Measurements from ENCODE around the gene RPL13.
A peak's percentile ranks its signal among the peaks of the same experiment; 100 is the strongest.

Gene RPL13

GRCh38 chr16:89574681-89575246, 14.3 kb downstream of the RPL13 start:
- peak overlapping the region; percentile 44 for H3K4me3 ChIP-seq (ENCODE audit: control insufficient read depth, low read depth, low read length)
- no peak for DNase-seq (ENCODE audit: low read depth)
- TF ChIP-seq CTCF (IDR thresholded peaks at IDR 0.05; ENCODE audit: control insufficient read depth, insufficient read depth, low read depth, low read length, missing control alignments): peak; percentile 58

- DNase-seq (ENCODE audit: low read depth): no peak
These were observed 15.0 kb downstream of the RPL13 start, which contains the start of gene CPNE7 for GRCh38 chr16:89575247-89576152. Gene CPNE7, plus strand, starts transcription at chr16:89575758. Its CDS starts 140 bp downstream, at chr16:89575898.

GRCh38 chr16:89576153-89577054, 15.9 kb downstream of the RPL13 start:
- DNase-seq (ENCODE audit: low read depth): no peak
- TF ChIP-seq CTCF (IDR thresholded peaks at IDR 0.05; ENCODE audit: control insufficient read depth, insufficient read depth, low read depth, low read length, missing control alignments): no peak
- peak overlapping the region; percentile 41 for H3K4me3 ChIP-seq (ENCODE audit: control insufficient read depth, low read depth, low read length)

More at GRCh38 chr16:89575247-89576152, 15.0 kb downstream of the RPL13 start, which contains the start of gene CPNE7:
- no peak for TF ChIP-seq CTCF (IDR thresholded peaks at IDR 0.05; ENCODE audit: control insufficient read depth, insufficient read depth, low read depth, low read length, missing control alignments)
- peak within 1 kb of the TSS; percentile 44 for H3K4me3 ChIP-seq (ENCODE audit: control insufficient read depth, low read depth, low read length)

GRCh38 chr16:89577055-89577759, 16.7 kb downstream of the RPL13 start:
- TF ChIP-seq CTCF (IDR thresholded peaks at IDR 0.05; ENCODE audit: control insufficient read depth, insufficient read depth, low read depth, low read length, missing control alignments): no peak
- DNase-seq (ENCODE audit: low read depth): no peak
- no peak overlapping the region for H3K4me3 ChIP-seq (ENCODE audit: control insufficient read depth, low read depth, low read length)

- H3K4me3 ChIP-seq (ENCODE audit: control insufficient read depth, low read depth, low read length): no peak overlapping the region
- TF ChIP-seq CTCF (IDR thresholded peaks at IDR 0.05; ENCODE audit: control insufficient read depth, insufficient read depth, low read depth, low read length, missing control alignments): no peak
- no peak for DNase-seq (ENCODE audit: low read depth)
These were observed 18.9 kb downstream of the RPL13 start for GRCh38 chr16:89579351-89579750.
